ENCODE measurements around the gene KLHDC8A.

The KLHDC8A gene

GRCh38 chr1:205304695-205305070 is 52.0 kb downstream of the KLHDC8A start:
- no peak overlapping the region for H3K4me3 ChIP-seq (replicated peaks; ENCODE audit: low read depth, low read length)
- no peak for TF ChIP-seq CTCF (IDR thresholded peaks at IDR 0.05; ENCODE audit: low read depth, low read length, missing control alignments)
- no peak for DNase-seq (ENCODE audit: extremely low read depth, low read depth)

GRCh38 chr1:205304046-205304694 is 52.6 kb downstream of the KLHDC8A start:
- no peak for TF ChIP-seq CTCF (IDR thresholded peaks at IDR 0.05; ENCODE audit: low read depth, low read length, missing control alignments)
- no peak overlapping the region for H3K4me3 ChIP-seq (replicated peaks; ENCODE audit: low read depth, low read length)
- no peak for DNase-seq (ENCODE audit: extremely low read depth, low read depth)

- no peak for DNase-seq (ENCODE audit: extremely low read depth, low read depth)
- no peak for TF ChIP-seq CTCF (IDR thresholded peaks at IDR 0.05; ENCODE audit: low read depth, low read length, missing control alignments)
- no peak overlapping the region for H3K4me3 ChIP-seq (replicated peaks; ENCODE audit: low read depth, low read length)
Measured at GRCh38 chr1:205303247-205303888, 53.4 kb downstream of the KLHDC8A start.

GRCh38 chr1:205301842-205302588 is 54.7 kb downstream of the KLHDC8A start:
- no peak overlapping the region for H3K4me3 ChIP-seq (replicated peaks; ENCODE audit: low read depth, low read length)
- no peak for DNase-seq (ENCODE audit: extremely low read depth, low read depth)
- no peak for TF ChIP-seq CTCF (IDR thresholded peaks at IDR 0.05; ENCODE audit: low read depth, low read length, missing control alignments)

GRCh38 chr1:205301205-205301821 is 55.4 kb downstream of the KLHDC8A start:
- no peak overlapping the region for H3K4me3 ChIP-seq (replicated peaks; ENCODE audit: low read depth, low read length)
- no peak for TF ChIP-seq CTCF (IDR thresholded peaks at IDR 0.05; ENCODE audit: low read depth, low read length, missing control alignments)
- peak; percentile 73 for DNase-seq (ENCODE audit: extremely low read depth, low read depth)

GRCh38 chr1:205300149-205300548 is 56.6 kb downstream of the KLHDC8A start:
- no peak overlapping the region for H3K4me3 ChIP-seq (replicated peaks; ENCODE audit: low read depth, low read length)
- no peak for DNase-seq (ENCODE audit: extremely low read depth, low read depth)
- TF ChIP-seq CTCF (IDR thresholded peaks at IDR 0.05; ENCODE audit: low read depth, low read length, missing control alignments), result no peak
